ENCODE data around the gene NINJ2. TPM values are rescaled to one million over a fixed set of nuclear protein-coding genes. Genes with fewer than 3 reads are reported as not detected.

NINJ2 gene
- total RNA-seq, 2 experiments from 2014 or later: 2.2 to 2.5 TPM

GRCh38 chr12:639566-639965, 23.7 kb downstream of the NINJ2 start:
- Mint-ChIP-seq H3K9me3 (no peaks in the 10 kb centered on the region), H3K4me3 (no peak overlapping the region), H3K27ac (peak overlapping the region; percentile 91), H3K27me3 (no peaks in the 10 kb centered on the region), H3K36me3 (ENCODE audit: low read depth) (no peaks in the 10 kb centered on the region), H3K4me1 (ENCODE audit: low read depth) (peaks cover 47% of the 10 kb centered on the region)
- intact Hi-C loops (cut with micrococcal nuclease): no loop called here
- CTCF ChIA-PET: interaction anchor here (0.8 to 1.3 kb wide), 7 partner anchors 15 to 176 kb away, joined by 3 to 7 read pairs (median 3); no protein-coding TSS in a partner anchor
- POLR2A ChIA-PET: interaction anchor here (0.8 to 1.4 kb wide), 4 partner anchors 9 to 114 kb away, joined by 3 to 4 read pairs (median 3); no protein-coding TSS in a partner anchor
- ATAC-seq (peak; percentile 72), DNase-seq (peak; percentile 62)
- TF ChIP-seq CTCF (IDR thresholded peaks at IDR 0.05): no peak

- no peaks in the 10 kb centered on the region for H3K27me3 Mint-ChIP-seq
- no peak for TF ChIP-seq CTCF (IDR thresholded peaks at IDR 0.05)
- DNase-seq (no peak), ATAC-seq (peak; percentile 47)
- intact Hi-C loops (cut with micrococcal nuclease): no loop called here
- no peaks in the 10 kb centered on the region for H3K36me3 Mint-ChIP-seq (ENCODE audit: low read depth)
- peaks cover 43% of the 10 kb centered on the region for H3K4me1 Mint-ChIP-seq (ENCODE audit: low read depth)
- no peaks in the 10 kb centered on the region for H3K9me3 Mint-ChIP-seq
- H3K4me3 Mint-ChIP-seq: no peak overlapping the region
- ChIA-PET POLR2A (interaction anchor here (0.8 to 1.4 kb wide), 3 partner anchors 9 to 114 kb away, joined by 3 to 4 read pairs (median 3); no protein-coding TSS in a partner anchor), CTCF (interaction anchor here (0.8 to 1.3 kb wide), 6 partner anchors 14 to 176 kb away, joined by 3 to 7 read pairs (median 3); no protein-coding TSS in a partner anchor)
- peak overlapping the region; percentile 91 for H3K27ac Mint-ChIP-seq
Measured at GRCh38 chr12:638953-639557, 24.2 kb downstream of the NINJ2 start.

- ChIA-PET CTCF (interaction anchor here (0.7 kb wide), 1 partner anchor 14 kb away, joined by 3 read pairs; no protein-coding TSS in a partner anchor), POLR2A (interaction anchor here (0.7 kb wide), 1 partner anchor 18 kb away, joined by 3 read pairs; no protein-coding TSS in a partner anchor)
- intact Hi-C loops (cut with micrococcal nuclease): no loop called here
- ATAC-seq: no peak
- Mint-ChIP-seq H3K36me3 (ENCODE audit: low read depth) (peaks cover 3% of the 10 kb centered on the region), H3K4me3 (no peak overlapping the region), H3K4me1 (ENCODE audit: low read depth) (peaks cover 44% of the 10 kb centered on the region), H3K27me3 (no peaks in the 10 kb centered on the region), H3K27ac (no peak overlapping the region), H3K9me3 (no peaks in the 10 kb centered on the region)
- no peak for TF ChIP-seq CTCF (IDR thresholded peaks at IDR 0.05)
- no peak for DNase-seq
Measured at GRCh38 chr12:636632-637031, 26.6 kb downstream of the NINJ2 start.

GRCh38 chr12:633731-634130, 29.5 kb downstream of the NINJ2 start:
- intact Hi-C loops (cut with micrococcal nuclease): no loop called here
- ChIA-PET POLR2A (interaction anchor here (0.7 to 0.9 kb wide), 2 partner anchors 13 to 57 kb away, joined by 3 read pairs; no protein-coding TSS in a partner anchor), CTCF (interaction anchor here (2.1 kb wide), 1 partner anchor 117 kb away, joined by 9 read pairs; no protein-coding TSS in a partner anchor)
- DNase-seq (no peak), ATAC-seq (no peak)
- H3K27me3 Mint-ChIP-seq: no peaks in the 10 kb centered on the region
- H3K36me3 Mint-ChIP-seq (ENCODE audit: low read depth): peaks cover 5% of the 10 kb centered on the region
- no peaks in the 10 kb centered on the region for H3K9me3 Mint-ChIP-seq
- H3K27ac Mint-ChIP-seq: peak overlapping the region; percentile 35
- TF ChIP-seq CTCF (IDR thresholded peaks at IDR 0.05): no peak
- peaks cover 33% of the 10 kb centered on the region for H3K4me1 Mint-ChIP-seq (ENCODE audit: low read depth)
- no peak overlapping the region for H3K4me3 Mint-ChIP-seq
